DMS153 treated with DMSO at 0.1 percent for 48 hours (cell line): ENCODE data around the gene ZNF627.
"Not testable (repeated sequence)": the region's sequence is repeated elsewhere in the genome, so short reads cannot be mapped to it uniquely, and the experiment has no call there.

Source experiments
- DNase-seq: peaks from one replicate; lab custom pipeline; 2025; ENCODE audit not compliant: unreplicated experiment; lab: John Stamatoyannopoulos, UW

Gene ZNF627

DNA sequence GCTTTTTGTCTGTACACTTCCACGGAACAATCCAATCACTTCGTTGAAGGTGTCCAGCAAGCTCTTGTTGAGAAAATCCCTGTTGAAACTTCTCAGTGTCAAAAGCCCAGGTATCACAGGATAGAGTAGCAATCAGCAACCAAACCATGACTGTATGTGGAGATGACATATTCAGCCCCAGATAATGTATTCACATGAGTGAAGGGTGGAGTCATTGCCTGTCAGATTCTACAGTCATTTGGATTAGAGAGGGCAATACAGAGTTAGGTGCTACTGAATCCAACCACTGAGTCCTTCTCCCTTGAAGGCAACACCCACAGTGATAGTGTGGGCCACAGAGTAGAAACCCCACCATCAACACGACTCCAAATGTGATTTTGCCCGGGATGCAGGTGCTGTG lies 23.3 kb downstream of the ZNF627 start:
- no peak for DNase-seq

DNA sequence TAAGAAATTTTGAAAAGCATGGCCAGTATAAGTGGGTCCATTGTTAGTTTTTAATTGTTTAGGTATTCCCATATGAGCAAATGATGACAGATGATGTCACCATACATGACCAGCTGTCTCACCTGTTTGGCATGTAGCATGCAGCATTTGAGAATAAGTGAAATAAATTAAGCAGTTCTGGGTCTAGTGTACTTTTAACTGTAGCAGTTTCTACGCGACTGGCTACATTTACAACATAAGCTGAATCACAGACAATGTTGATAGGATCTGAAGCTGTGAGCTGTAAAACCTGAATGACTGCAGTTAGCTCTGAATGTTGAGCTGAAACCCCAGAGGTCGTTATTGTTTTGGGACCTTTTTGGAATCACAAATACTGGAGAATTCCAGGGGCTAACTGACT lies 25.1 kb downstream of the ZNF627 start:
- DNase-seq = not testable (repeated sequence)

GRCh38 chr19:11624069-11624463 lies 26.8 kb downstream of the ZNF627 start:
- no peak for DNase-seq

GRCh38 chr19:11626252-11626651 lies 29.0 kb downstream of the ZNF627 start:
- DNase-seq = no peak

GRCh38 chr19:11633223-11633622 lies 35.9 kb downstream of the ZNF627 start:
- DNase-seq = no peak

DNA sequence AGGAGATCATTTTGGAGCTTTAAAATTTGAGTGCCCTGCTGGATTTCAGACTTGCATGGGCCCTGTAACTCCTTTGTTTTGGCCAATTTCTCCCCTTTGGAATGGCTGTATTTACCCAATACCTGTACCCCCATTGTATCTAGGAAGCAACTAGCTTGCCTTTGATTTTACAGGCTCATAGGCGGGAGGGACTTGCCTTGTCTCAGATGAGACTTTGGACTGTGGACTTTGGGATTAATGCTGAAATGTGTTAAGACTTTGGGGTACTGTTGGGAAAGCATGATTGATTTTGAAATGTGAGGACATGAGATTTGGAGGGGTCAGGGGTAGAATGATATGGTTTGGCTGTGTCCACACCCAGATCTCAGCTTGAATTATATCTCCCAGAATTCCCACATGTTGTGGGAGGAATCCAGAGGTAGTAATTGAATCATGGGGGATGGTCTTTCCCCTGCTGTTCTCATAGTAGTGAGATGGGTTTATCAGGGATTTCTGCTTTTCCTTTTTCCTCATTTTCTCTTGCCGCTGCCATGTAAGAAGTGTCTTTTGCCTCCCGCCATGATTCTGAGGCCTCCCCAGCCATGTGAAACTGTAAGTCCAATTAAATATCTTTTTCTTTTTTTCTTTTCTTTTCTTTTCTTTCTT lies 36.9 kb downstream of the ZNF627 start:
- not testable (repeated sequence) for DNase-seq

DNA sequence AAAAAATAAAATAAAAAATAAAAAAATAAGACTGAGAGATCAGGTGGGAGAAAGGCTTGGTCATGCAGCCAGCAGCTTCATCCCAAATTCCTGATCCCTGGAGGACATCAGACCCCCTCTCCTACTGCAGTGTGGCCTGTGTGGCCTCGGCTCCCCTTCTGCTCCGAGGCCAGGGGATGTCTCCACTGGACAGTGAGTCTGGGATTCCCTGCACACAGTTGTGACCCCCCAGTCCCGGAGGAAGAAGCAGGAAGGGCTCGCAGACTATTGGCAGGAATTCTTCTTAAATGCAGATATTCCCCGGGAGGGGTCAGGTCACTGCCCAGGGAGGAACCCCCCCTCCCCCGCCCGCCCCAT lies 41.9 kb downstream of the ZNF627 start:
- no peak for DNase-seq

GRCh38 chr19:11639602-11640471 lies 42.6 kb downstream of the ZNF627 start:
- peak; percentile 95 for DNase-seq

- DNase-seq = no peak
These were observed 44.0 kb downstream of the ZNF627 start for GRCh38 chr19:11641244-11641643.

DNA sequence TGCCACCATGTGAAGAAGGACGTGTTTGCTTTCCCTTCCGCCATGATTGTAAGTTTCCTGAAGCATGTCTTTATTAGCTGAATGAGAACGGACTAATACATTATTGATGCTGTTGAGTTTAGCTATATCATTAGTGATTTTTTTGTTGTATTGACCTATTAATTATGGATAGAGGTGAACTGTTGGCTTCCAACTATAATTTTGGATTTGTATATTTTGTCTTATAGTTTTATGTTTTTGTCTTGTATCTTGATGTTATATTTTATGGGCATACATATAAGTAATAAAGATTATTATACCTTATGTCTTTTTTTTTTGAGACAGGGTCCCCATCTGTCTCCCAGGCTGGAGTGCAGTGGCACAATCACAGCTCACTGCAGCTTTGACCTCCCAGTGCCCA lies 45.6 kb downstream of the ZNF627 start:
- no peak for DNase-seq

- DNase-seq = no peak
These were observed 52.7 kb downstream of the ZNF627 start for GRCh38 chr19:11649941-11650340.

DNA sequence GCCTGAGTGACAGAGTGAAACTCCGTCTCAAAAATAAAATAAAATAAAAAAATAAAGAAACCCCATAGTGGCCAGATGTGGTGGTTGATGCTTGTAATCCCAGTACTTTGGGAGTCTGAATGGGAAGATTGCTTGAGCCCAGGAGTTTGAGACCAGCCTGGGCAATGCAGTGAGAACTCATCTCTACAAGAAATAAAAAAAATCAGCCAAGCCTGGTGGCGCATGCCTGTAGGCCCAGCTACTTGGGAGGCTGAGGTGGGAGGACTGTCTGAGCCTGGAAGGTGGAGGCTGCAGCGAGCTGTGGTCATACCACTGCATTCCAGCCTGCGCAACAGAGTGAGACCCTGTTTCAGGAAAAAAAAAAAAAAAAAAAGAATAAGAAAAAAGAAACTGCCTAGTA lies 53.8 kb downstream of the ZNF627 start:
- no peak for DNase-seq

DNA sequence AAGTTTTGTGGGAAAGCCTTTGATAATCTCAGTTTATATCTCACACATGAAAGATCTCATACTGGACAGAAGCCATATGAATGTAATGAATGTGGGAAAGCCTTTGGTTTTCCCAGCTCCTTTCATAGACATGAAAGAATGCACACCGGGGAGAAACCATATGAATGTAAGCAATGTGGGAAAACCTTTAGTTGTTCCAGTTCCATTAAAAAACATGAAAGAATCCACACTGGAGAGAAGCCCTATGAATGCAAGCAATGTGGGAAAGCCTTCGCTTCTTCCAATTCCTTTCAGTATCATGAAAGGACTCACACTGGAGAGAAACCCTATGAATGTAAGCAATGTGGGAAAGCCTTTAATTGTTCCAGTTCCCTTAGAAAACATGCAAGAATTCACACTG lies 54.8 kb downstream of the ZNF627 start:
- no peak for DNase-seq

- DNase-seq = no peak
These were observed 55.2 kb downstream of the ZNF627 start for GRCh38 chr19:11652492-11652891.

DNA sequence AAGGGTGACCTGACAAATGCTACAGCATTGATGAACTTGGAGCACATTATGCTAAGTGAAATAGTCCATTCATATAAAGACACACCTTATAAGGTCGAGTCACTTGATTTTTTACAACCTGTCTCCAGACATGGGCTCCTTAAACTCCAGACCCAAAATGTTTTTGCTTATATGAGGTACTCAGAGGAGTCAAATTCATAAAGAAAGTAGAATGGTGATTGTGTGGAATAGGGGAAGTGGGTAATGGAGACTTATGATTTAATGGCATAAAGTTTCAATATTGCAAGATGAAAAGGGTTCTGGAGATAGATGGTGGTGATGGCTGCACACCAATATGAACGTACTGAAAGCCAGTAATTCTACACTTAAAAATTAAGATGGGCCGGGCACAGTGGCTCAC lies 59.3 kb downstream of the ZNF627 start:
- no peak for DNase-seq

DNA sequence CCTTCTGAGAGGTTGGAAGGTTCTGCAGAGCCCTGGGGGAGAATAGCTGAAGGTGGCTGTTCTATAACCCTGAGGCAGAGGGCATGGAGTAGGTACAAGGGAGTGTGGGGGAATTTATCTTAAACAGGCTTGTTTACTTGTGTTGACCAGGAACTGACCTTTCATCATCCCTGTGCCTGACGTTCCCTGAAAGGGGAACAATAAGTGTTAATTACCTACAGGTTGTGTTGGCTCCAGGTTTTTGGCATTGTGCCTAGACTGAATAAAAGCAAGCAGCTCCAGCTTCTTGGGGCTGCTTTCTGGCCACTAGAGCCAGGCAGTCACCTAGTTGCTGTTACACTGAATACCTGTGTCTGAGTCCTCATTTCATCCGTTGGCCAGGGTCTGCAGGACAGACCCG lies 60.0 kb downstream of the ZNF627 start:
- DNase-seq = no peak

DNA sequence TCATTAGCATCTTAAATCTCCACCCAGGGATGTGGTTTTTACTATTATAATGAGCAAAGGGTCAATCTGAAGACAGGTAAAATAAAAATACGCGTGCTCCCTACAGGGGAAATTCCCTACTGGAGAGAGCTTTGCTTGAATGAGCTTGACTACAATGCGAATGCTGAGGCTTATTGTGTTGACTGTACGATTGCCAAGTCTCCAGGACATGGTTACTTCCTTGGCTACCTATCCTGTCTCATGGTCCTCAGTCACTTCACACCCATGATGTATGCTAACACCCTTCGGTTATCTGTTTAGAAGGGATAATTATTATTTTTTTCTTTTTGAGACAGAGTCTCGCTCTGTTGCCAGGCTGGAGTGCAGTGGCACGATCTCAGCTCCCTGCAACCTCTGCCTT lies 61.7 kb downstream of the ZNF627 start:
- DNase-seq = no peak

GRCh38 chr19:11659612-11660011 lies 62.3 kb downstream of the ZNF627 start:
- no peak for DNase-seq

GRCh38 chr19:11662278-11662677 lies 65.0 kb downstream of the ZNF627 start:
- no peak for DNase-seq

- DNase-seq = no peak
These were observed 65.9 kb downstream of the ZNF627 start for GRCh38 chr19:11663181-11663591.
